ENCODE results near the gene WDR70.
"Not testable (repeated sequence)": the region's sequence is repeated elsewhere in the genome, so short reads cannot be mapped to it uniquely, and the experiment has no call there.

WDR70 gene

GRCh38 chr5:37654566-37654965, 275.4 kb downstream of the WDR70 start:
- DNase-seq = not testable (repeated sequence)

GRCh38 chr5:37657046-37657445, 277.9 kb downstream of the WDR70 start:
- DNase-seq = no peak

GRCh38 chr5:37658440-37658839, 279.3 kb downstream of the WDR70 start:
- peak; percentile 47 for DNase-seq

GRCh38 chr5:37660319-37660718, 281.2 kb downstream of the WDR70 start:
- no peak for DNase-seq

- DNase-seq = no peak
Observed at GRCh38 chr5:37661227-37661920, 282.3 kb downstream of the WDR70 start.

- no peak for DNase-seq
Observed at GRCh38 chr5:37661951-37662350, 282.8 kb downstream of the WDR70 start.

- DNase-seq = no peak
Observed at GRCh38 chr5:37662362-37662761, 283.2 kb downstream of the WDR70 start.

- DNase-seq = no peak
Observed at GRCh38 chr5:37662789-37663485, 283.8 kb downstream of the WDR70 start.

GRCh38 chr5:37663538-37663937, 284.4 kb downstream of the WDR70 start:
- no peak for DNase-seq

- DNase-seq = no peak
Observed at GRCh38 chr5:37664551-37664950, 285.4 kb downstream of the WDR70 start.

- DNase-seq = peak; percentile 11
Observed at GRCh38 chr5:37665272-37665671, 286.2 kb downstream of the WDR70 start.

GRCh38 chr5:37665889-37666288, 286.8 kb downstream of the WDR70 start:
- peak; percentile 7 for DNase-seq

GRCh38 chr5:37667430-37667829, 288.3 kb downstream of the WDR70 start:
- no peak for DNase-seq

- DNase-seq = no peak
Observed at GRCh38 chr5:37667846-37668245, 288.7 kb downstream of the WDR70 start.

- peak; percentile 97 for DNase-seq
Observed at GRCh38 chr5:37668524-37669047, 289.5 kb downstream of the WDR70 start.

GRCh38 chr5:37672118-37672588, 293.0 kb downstream of the WDR70 start:
- DNase-seq = not testable (repeated sequence)

GRCh38 chr5:37674361-37674760, 295.2 kb downstream of the WDR70 start:
- DNase-seq = not testable (repeated sequence)

GRCh38 chr5:37679326-37679725, 300.2 kb downstream of the WDR70 start:
- not testable (repeated sequence) for DNase-seq

- DNase-seq = not testable (repeated sequence)
Observed at GRCh38 chr5:37679903-37680302, 300.8 kb downstream of the WDR70 start.

GRCh38 chr5:37683072-37683471, 304.0 kb downstream of the WDR70 start:
- no peak for DNase-seq

- no peak for DNase-seq
Observed at GRCh38 chr5:37685211-37685610, 306.1 kb downstream of the WDR70 start.

GRCh38 chr5:37685816-37686215, 306.7 kb downstream of the WDR70 start:
- DNase-seq = no peak

- DNase-seq = not testable (repeated sequence)
Observed at GRCh38 chr5:37688925-37689324, 309.8 kb downstream of the WDR70 start.

- DNase-seq = not testable (repeated sequence)
Observed at GRCh38 chr5:37694333-37694732, 315.2 kb downstream of the WDR70 start.

All from fibroblast of skin of back (primary cell).